Mucosa of rectum (tissue), 2 donors: ENCODE data around the gene MMP28.

Source experiments
- H3K27ac ChIP-seq, 2 donors: one replicate each; pipeline ENCODE4 v1.7.0; 2013; ENCODE audit warnings: inconsistent platforms in 2 of 2, low read depth in 2 of 2, low read length in 2 of 2
- H3K27me3 ChIP-seq, 2 donors: one replicate each; pipeline ENCODE4 v1.7.0; 2013; ENCODE audit warnings: low read length in 2 of 2; ENCODE audit not compliant: control insufficient read depth in 2 of 2, insufficient read depth in 2 of 2
- H3K36me3 ChIP-seq, 2 donors: one replicate each; pipeline ENCODE4 v1.7.0; 2013; ENCODE audit warnings: low read length in 2 of 2; ENCODE audit not compliant: control insufficient read depth in 2 of 2, insufficient read depth in 2 of 2
- H3K4me1 ChIP-seq, 2 donors: one replicate each; pipeline ENCODE4 v1.7.0; 2013; ENCODE audit warnings: low read length in 2 of 2, mild to moderate bottlenecking in 1 of 2; ENCODE audit not compliant: control insufficient read depth in 2 of 2, insufficient read depth in 2 of 2
- H3K4me3 ChIP-seq, 2 donors: one replicate each; pipeline ENCODE4 v1.7.0; 2013; ENCODE audit warnings: low read length in 2 of 2
- H3K9ac ChIP-seq, 2 donors: one replicate each; pipeline ENCODE4 v1.7.0; 2013; ENCODE audit warnings: low read length in 2 of 2, low read depth in 1 of 2, mild to moderate bottlenecking in 1 of 2
- H3K9me3 ChIP-seq, 2 donors: one replicate each; pipeline ENCODE4 v1.7.0; 2013; ENCODE audit warnings: low read length in 2 of 2; ENCODE audit not compliant: control insufficient read depth in 2 of 2
- donor health status: healthy.
- donor health status: Normal muscosa, but diverticular disease.

Gene MMP28

GRCh38 chr17:35735036-35735805 lies 60.2 kb downstream of the MMP28 start:
- Histone ChIP-seq H3K4me1 (peaks cover 5 to 6% of the 10 kb centered on the region in 2 donors), H3K9ac (no peak overlapping the region), H3K27ac (no peak overlapping the region), H3K9me3 (no peaks in the 10 kb centered on the region), H3K4me3 (no peak overlapping the region), H3K27me3 (peaks cover under 1 to 9% of the 10 kb centered on the region in 2 donors), H3K36me3 (no peaks in the 10 kb centered on the region)

- H3K36me3 ChIP-seq = no peaks in the 10 kb centered on the region
- H3K9me3 ChIP-seq = no peaks in the 10 kb centered on the region
- no peak overlapping the region for H3K9ac ChIP-seq
- H3K27me3 ChIP-seq = peaks cover 0 to 4% of the 10 kb centered on the region in 2 donors
- peaks cover 5 to 6% of the 10 kb centered on the region in 2 donors for H3K4me1 ChIP-seq
- H3K27ac ChIP-seq = no peak overlapping the region
- H3K4me3 ChIP-seq = no peak overlapping the region
Observed at GRCh38 chr17:35734396-35734795, 61.0 kb downstream of the MMP28 start.

GRCh38 chr17:35733366-35733765 lies 62.1 kb downstream of the MMP28 start:
- Histone ChIP-seq H3K36me3 (no peaks in the 10 kb centered on the region), H3K4me3 (no peak overlapping the region), H3K27ac (no peak overlapping the region), H3K9me3 (no peaks in the 10 kb centered on the region), H3K27me3 (peaks cover 0 to 2% of the 10 kb centered on the region in 2 donors), H3K9ac (no peak overlapping the region), H3K4me1 (peaks cover 5 to 6% of the 10 kb centered on the region in 2 donors)

GRCh38 chr17:35732806-35733136 lies 62.7 kb downstream of the MMP28 start:
- Histone ChIP-seq H3K36me3 (no peaks in the 10 kb centered on the region), H3K9ac (no peak overlapping the region), H3K4me3 (no peak overlapping the region), H3K4me1 (peaks cover 5 to 6% of the 10 kb centered on the region in 2 donors), H3K27ac (no peak overlapping the region), H3K27me3 (peaks cover 0 to 2% of the 10 kb centered on the region in 2 donors), H3K9me3 (no peaks in the 10 kb centered on the region)

- Histone ChIP-seq H3K9me3 (no peaks in the 10 kb centered on the region), H3K27ac (no peak overlapping the region), H3K4me3 (peak overlapping the region; percentile 26 to 41), H3K36me3 (no peaks in the 10 kb centered on the region), H3K27me3 (peaks cover 0 to 2% of the 10 kb centered on the region in 2 donors), H3K4me1 (peaks cover 5 to 6% of the 10 kb centered on the region in 2 donors), H3K9ac (no peak overlapping the region)
Observed at GRCh38 chr17:35731917-35732805, 63.3 kb downstream of the MMP28 start.

- Histone ChIP-seq H3K9ac (peak within 1 kb of the TSS in 1 of 2 donors; percentile 20), H3K9me3 (no peaks in the 10 kb centered on the region)
Observed at GRCh38 chr17:35731239-35731916, 64.1 kb downstream of the MMP28 start, which contains the start of gene RASL10B. TSS of gene RASL10B (plus strand) at chr17:35731639. CDS start at chr17:35735185, 3,546 bp downstream.

GRCh38 chr17:35730400-35731005 lies 64.9 kb downstream of the MMP28 start:
- no peak overlapping the region for H3K27ac ChIP-seq
- no peak overlapping the region for H3K4me3 ChIP-seq
- H3K4me1 ChIP-seq = peaks cover 5 to 6% of the 10 kb centered on the region in 2 donors
- no peaks in the 10 kb centered on the region for H3K9me3 ChIP-seq
- H3K36me3 ChIP-seq = peaks cover 4 to 10% of the 10 kb centered on the region in 2 donors
- no peak overlapping the region for H3K9ac ChIP-seq
- H3K27me3 ChIP-seq = peaks cover 0 to 2% of the 10 kb centered on the region in 2 donors

More at GRCh38 chr17:35731239-35731916, 64.1 kb downstream of the MMP28 start, which contains the start of gene RASL10B:
- H3K4me3 ChIP-seq = peak within 1 kb of the TSS; percentile 41 to 57
- H3K27me3 ChIP-seq = peaks cover 0 to 2% of the 10 kb centered on the region in 2 donors
- peaks cover 0 to 5% of the 10 kb centered on the region in 2 donors for H3K36me3 ChIP-seq
- no peak within 1 kb of the TSS for H3K27ac ChIP-seq
- H3K4me1 ChIP-seq = peaks cover 5 to 6% of the 10 kb centered on the region in 2 donors

GRCh38 chr17:35729405-35729833 lies 66.0 kb downstream of the MMP28 start:
- H3K36me3 ChIP-seq = peaks cover 15 to 20% of the 10 kb centered on the region in 2 donors

GRCh38 chr17:35728551-35728950 lies 66.9 kb downstream of the MMP28 start:
- no peak overlapping the region for H3K4me3 ChIP-seq
- H3K27me3 ChIP-seq = peaks cover 0 to 2% of the 10 kb centered on the region in 2 donors
- H3K36me3 ChIP-seq = peaks cover 23 to 29% of the 10 kb centered on the region in 2 donors
- H3K27ac ChIP-seq = no peak overlapping the region
- no peaks in the 10 kb centered on the region for H3K9me3 ChIP-seq
- H3K4me1 ChIP-seq = peaks cover 5 to 6% of the 10 kb centered on the region in 2 donors
- H3K9ac ChIP-seq = no peak overlapping the region

More at GRCh38 chr17:35729405-35729833, 66.0 kb downstream of the MMP28 start:
- Histone ChIP-seq H3K4me1 (peaks cover 5 to 6% of the 10 kb centered on the region in 2 donors), H3K9ac (no peak overlapping the region), H3K4me3 (no peak overlapping the region), H3K27me3 (peaks cover 0 to 2% of the 10 kb centered on the region in 2 donors), H3K27ac (no peak overlapping the region), H3K9me3 (no peaks in the 10 kb centered on the region)
